ENCODE results near the gene BCAP31. TPM values are rescaled to one million over a fixed set of nuclear protein-coding genes. Genes with fewer than 3 reads are reported as not detected.

BCAP31 gene
- total and polyA plus RNA-seq, 2 donors (not counting 1 experiment from before 2014, with no cell fraction given): 59.5 to 117 TPM

- Histone ChIP-seq H3K4me2 (replicated peaks; ENCODE audit: low read depth, low read length, poor library complexity, severe bottlenecking) (peak overlapping the region; percentile 28), H3K27ac (ENCODE audit: low read length in 2 of 2) (no peak overlapping the region), H3K9ac (ENCODE audit: low read length) (no peak overlapping the region), H3K27me3 (replicated peaks in 1 of 4; ENCODE audit: control extremely low read depth in 1 of 4, control insufficient read depth in 3 of 4, insufficient read depth in 4 of 4, low read length in 3 of 4) (no peaks in the 10 kb centered on the region), H4K20me1 (ENCODE audit: control insufficient read depth, insufficient read depth, low read length, poor library complexity, severe bottlenecking) (no peaks in the 10 kb centered on the region), H3K9me3 (ENCODE audit: control extremely low read depth in 1 of 3, control insufficient read depth in 2 of 3, insufficient read depth in 1 of 3, low read length in 2 of 3) (no peaks in the 10 kb centered on the region), H3K36me3 (replicated peaks in 1 of 2; ENCODE audit: control extremely low read depth in 1 of 2, control insufficient read depth in 1 of 2, extremely low read depth in 1 of 2, insufficient read depth in 2 of 2, low read length in 1 of 2) (no peaks in the 10 kb centered on the region), H3K4me1 (ENCODE audit: control insufficient read depth in 2 of 2, insufficient read depth in 2 of 2, low read length in 2 of 2) (peaks cover 0 to 18% of the 10 kb centered on the region in 2 donors), H3K4me3 (ENCODE audit: control extremely low read depth in 1 of 5, extremely low read depth in 1 of 5, insufficient read depth in 1 of 5, low read depth in 2 of 5, low read length in 4 of 5) (no peak overlapping the region), H3K79me2 (ENCODE audit: control insufficient read depth, insufficient read depth, low read length) (no peaks in the 10 kb centered on the region), H2AFZ (ENCODE audit: insufficient read depth, low read depth, low read length, poor library complexity, severe bottlenecking) (no peak overlapping the region)
- peak overlapping the region; percentile 53 for H3K27ac Mint-ChIP-seq
- peak; percentile 36 for ATAC-seq (ENCODE audit: low read depth)
- peaks cover 14% of the 10 kb centered on the region for H3K4me1 Mint-ChIP-seq
- intact Hi-C loops (cut with micrococcal nuclease): no loop called here
- 23% methylated on average over 7 of the region's 21 CpGs for WGBS (ENCODE audit: insufficient coverage)
- H3K4me3 Mint-ChIP-seq: no peak overlapping the region
- no peaks in the 10 kb centered on the region for H3K9me3 Mint-ChIP-seq (ENCODE audit: insufficient read depth)
- no peaks in the 10 kb centered on the region for H3K27me3 Mint-ChIP-seq
- no peak for TF ChIP-seq CTCF (IDR thresholded peaks at IDR 0.05)
- no peak for TF ChIP-seq EZH2 (IDR thresholded peaks at IDR 0.05; ENCODE audit: borderline replicate concordance, insufficient read depth, low read depth, low read length, poor library complexity, severe bottlenecking)
- ChIA-PET CTCF (interaction anchor here (0.6 to 2.6 kb wide), 2 partner anchors 126 to 181 kb away, joined by 4 to 10 read pairs; no protein-coding TSS in a partner anchor), POLR2A (interaction anchor here (0.7 kb wide), 1 partner anchor 181 kb away, joined by 4 read pairs; no protein-coding TSS in a partner anchor)
- DNase-seq: no peak
Measured at GRCh38 chrX:153766098-153766817, 42.1 kb upstream of the BCAP31 start.
